H4 (cell line): Measurements from ENCODE around the gene MAGI2. TPM values are rescaled to one million over a fixed set of nuclear protein-coding genes. Genes with fewer than 3 reads are reported as not detected.
A peak's percentile ranks its signal among the peaks of the same experiment; 100 is the strongest.

Experiments used
- DNase-seq: peaks from one replicate; pipeline ENCODE4 v3.0.0-alpha.2; 2015; ENCODE audit warnings: low spot score
- total RNA-seq: library from RNA; depleted of rRNA; stranded (reverse); fragments of >200 nt; shearing (Covaris generic); gene quantifications from 2 replicates; pipeline ENCODE4 v1.2.3, GENCODE V29; 2014

MAGI2 gene
- total RNA-seq, 1 experiment from 2014 or later, result 1.8 TPM

- DNase-seq, result no peak
Observed at GRCh38 chr7:79302293-79302692, 151.2 kb downstream of the MAGI2 start.

GRCh38 chr7:79301419-79301818, 152.0 kb downstream of the MAGI2 start:
- DNase-seq, result no peak

- no peak for DNase-seq
Observed at GRCh38 chr7:79300573-79300972, 152.9 kb downstream of the MAGI2 start.

GRCh38 chr7:79298145-79298760, 155.2 kb downstream of the MAGI2 start:
- DNase-seq, result peak; percentile 59

GRCh38 chr7:79296553-79297320, 156.7 kb downstream of the MAGI2 start:
- DNase-seq, result no peak

GRCh38 chr7:79293655-79294142, 159.8 kb downstream of the MAGI2 start:
- peak; percentile 64 for DNase-seq

- no peak for DNase-seq
Observed at GRCh38 chr7:79292834-79293233, 160.6 kb downstream of the MAGI2 start.

GRCh38 chr7:79291498-79291865, 162.0 kb downstream of the MAGI2 start:
- no peak for DNase-seq

- DNase-seq, result no peak
Observed at GRCh38 chr7:79290841-79291497, 162.5 kb downstream of the MAGI2 start.

- DNase-seq, result no peak
Observed at GRCh38 chr7:79290398-79290797, 163.1 kb downstream of the MAGI2 start.

GRCh38 chr7:79288655-79289054, 164.8 kb downstream of the MAGI2 start:
- no peak for DNase-seq

GRCh38 chr7:79287981-79288380, 165.5 kb downstream of the MAGI2 start:
- no peak for DNase-seq

GRCh38 chr7:79286181-79286580, 167.3 kb downstream of the MAGI2 start:
- DNase-seq, result no peak

GRCh38 chr7:79285756-79286155, 167.7 kb downstream of the MAGI2 start:
- DNase-seq, result no peak

GRCh38 chr7:79284211-79284610, 169.3 kb downstream of the MAGI2 start:
- DNase-seq, result no peak

GRCh38 chr7:79282882-79283602, 170.4 kb downstream of the MAGI2 start:
- peak; percentile 18 for DNase-seq

- peak; percentile 80 for DNase-seq
Observed at GRCh38 chr7:79282070-79282694, 171.3 kb downstream of the MAGI2 start.

GRCh38 chr7:79281426-79281825, 172.0 kb downstream of the MAGI2 start:
- no peak for DNase-seq

- DNase-seq, result no peak
Observed at GRCh38 chr7:79272938-79273337, 180.5 kb downstream of the MAGI2 start.

- peak; percentile 65 for DNase-seq
Observed at GRCh38 chr7:79272066-79272669, 181.3 kb downstream of the MAGI2 start.

GRCh38 chr7:79268730-79269129, 184.7 kb downstream of the MAGI2 start:
- no peak for DNase-seq
